Stomach (tissue), 4 donors: ENCODE data around the gene B3GALT2.

Experiments used
- EP300 ChIP-seq: sonication (generic); formaldehyde crosslinking; IDR thresholded peaks from one replicate; pipeline ENCODE4 v1.6.1; 2017; ENCODE audit warnings: antibody characterized with exemption
- POLR2A ChIP-seq, 4 donors: fragments of 450-650 bp; IDR thresholded peaks; one replicate each; pipeline ENCODE4 v1.6.1; 2016; ENCODE audit warnings: antibody characterized with exemption in 4 of 4, control low read depth in 2 of 4, mild to moderate bottlenecking in 1 of 4, moderate library complexity in 1 of 4
- TF ChIP-seq, protein P1 (sequence below), 7 experiments: fragments of 450-650 bp in 4 of 7; fragments of 200-600 bp in 3 of 7; sonication (generic) in 3 of 7; IDR thresholded peaks; one replicate each; pipeline ENCODE4 v1.5.1; 2016 to 2019; ENCODE audit warnings: antibody characterized with exemption in 7 of 7, control low read depth in 2 of 7, mild to moderate bottlenecking in 1 of 7

DNA sequence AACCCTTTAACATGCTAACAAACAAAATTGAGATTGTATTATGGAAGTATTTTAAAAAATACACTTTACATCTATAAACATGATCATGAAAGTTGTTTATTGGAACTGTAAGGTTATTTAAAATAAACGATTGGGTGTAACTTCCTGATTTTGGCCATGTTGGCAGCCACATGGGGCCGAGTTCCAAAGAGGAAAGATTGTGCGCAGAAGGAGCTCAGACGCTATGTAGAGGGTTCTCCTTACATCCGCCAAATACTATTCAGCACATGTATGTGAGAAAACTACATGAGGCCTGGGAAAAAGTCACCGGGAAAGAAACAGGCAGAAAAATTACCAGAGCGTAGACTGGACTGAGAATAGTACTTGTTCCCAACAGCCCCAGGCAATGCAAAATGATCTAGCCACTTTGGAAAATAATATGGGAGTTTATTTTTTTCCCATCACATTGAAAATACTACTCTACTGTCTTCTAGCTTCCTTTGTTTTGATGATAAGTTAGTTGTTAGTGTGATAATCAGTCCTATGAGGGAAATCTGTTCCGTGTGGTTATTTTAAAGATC lies 35.7 kb upstream of the B3GALT2 start:
- TF ChIP-seq, protein P1, sequence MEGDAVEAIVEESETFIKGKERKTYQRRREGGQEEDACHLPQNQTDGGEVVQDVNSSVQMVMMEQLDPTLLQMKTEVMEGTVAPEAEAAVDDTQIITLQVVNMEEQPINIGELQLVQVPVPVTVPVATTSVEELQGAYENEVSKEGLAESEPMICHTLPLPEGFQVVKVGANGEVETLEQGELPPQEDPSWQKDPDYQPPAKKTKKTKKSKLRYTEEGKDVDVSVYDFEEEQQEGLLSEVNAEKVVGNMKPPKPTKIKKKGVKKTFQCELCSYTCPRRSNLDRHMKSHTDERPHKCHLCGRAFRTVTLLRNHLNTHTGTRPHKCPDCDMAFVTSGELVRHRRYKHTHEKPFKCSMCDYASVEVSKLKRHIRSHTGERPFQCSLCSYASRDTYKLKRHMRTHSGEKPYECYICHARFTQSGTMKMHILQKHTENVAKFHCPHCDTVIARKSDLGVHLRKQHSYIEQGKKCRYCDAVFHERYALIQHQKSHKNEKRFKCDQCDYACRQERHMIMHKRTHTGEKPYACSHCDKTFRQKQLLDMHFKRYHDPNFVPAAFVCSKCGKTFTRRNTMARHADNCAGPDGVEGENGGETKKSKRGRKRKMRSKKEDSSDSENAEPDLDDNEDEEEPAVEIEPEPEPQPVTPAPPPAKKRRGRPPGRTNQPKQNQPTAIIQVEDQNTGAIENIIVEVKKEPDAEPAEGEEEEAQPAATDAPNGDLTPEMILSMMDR (IDR thresholded peaks at IDR 0.05): no peak
- TF ChIP-seq POLR2A (IDR thresholded peaks at IDR 0.05) (no peak), EP300 (no peak)
